K562 (cell line): ENCODE results near the gene ALOX12B. TPM values are rescaled to one million over a fixed set of nuclear protein-coding genes. Genes with fewer than 3 reads are reported as not detected.

ENCODE experiments used
- ATAC-seq: fragments of 200-7000 bp; cut with Tn5 transposase; 3 replicates; pipeline ENCODE4 v1.9.1; 2020; ENCODE audit warnings: moderate library complexity
- BruUV-seq: library from RNA; stranded (reverse); fragments of 400-500 nt; replicated peaks from 2 replicates; lab custom pipeline; 2021; lab: Mats Ljungman, UMichigan
- CTCF ChIA-PET: fragments of 300-600 bp; formaldehyde crosslinking; extraction: SDS; loops from one replicate; lab custom pipeline; 2021; ENCODE audit warnings: low intra/inter-chr PET ratio; lab: Yijun Ruan, JAX
- POLR2A ChIA-PET: fragments of 300-600, 350-650 bp; sonication (Branson Sonifier 250); formaldehyde crosslinking; extraction: SDS; loops from one replicate; lab custom pipeline; 2021; ENCODE audit warnings: antibody characterized with exemption, inconsistent platforms; lab: Yijun Ruan, JAX
- DNase-seq, 4 experiments: peaks; one replicate each; pipeline versions ENCODE4 v3.0.0 to v3.0.0-alpha.2; 2011 to 2018; ENCODE audit warnings: low spot score in 3 of 4, mixed read lengths in 3 of 4; ENCODE audit errors: extremely low read depth in 1 of 4
- FAIRE-seq: peaks from 2 replicates; lab custom pipeline; 2011; peaks lifted over from hg19 to GRCh38; lab: Jason Lieb, UNC
- H2AFZ ChIP-seq: 2 replicates; pipeline ENCODE4 v1.6.0; 2011; ENCODE audit warnings: low read depth, low read length, control low read depth, inconsistent platforms
- H3K27ac ChIP-seq: fragments of 200-600 bp; 3 replicates; pipeline ENCODE4 v1.8.0; 2011; ENCODE audit warnings: low read depth, mild to moderate bottlenecking, control low read depth, inconsistent platforms, low read length, moderate library complexity, mixed read lengths; ENCODE audit errors: extremely low read depth
- H3K27me3 ChIP-seq, 2 experiments: fragments of 300-600 bp in 1 of 2; 2 replicates in 1 of 2; 3 replicates in 1 of 2; pipeline versions ENCODE4 v1.6.0 to v1.8.0; 2011; ENCODE audit warnings: inconsistent platforms in 2 of 2, low read length in 2 of 2, mild to moderate bottlenecking in 1 of 2, mixed read lengths in 1 of 2, moderate library complexity in 1 of 2; ENCODE audit not compliant: control insufficient read depth in 2 of 2, insufficient read depth in 2 of 2
- H3K36me3 ChIP-seq: fragments of 300-600 bp; 3 replicates; pipeline ENCODE4 v1.8.0; 2011; ENCODE audit warnings: mild to moderate bottlenecking, low read length, inconsistent platforms; ENCODE audit not compliant: control insufficient read depth, insufficient read depth
- H3K4me1 ChIP-seq, 2 experiments: fragments of 200-600 bp in 1 of 2; replicated peaks in 1 of 2; 2 replicates in 1 of 2; 3 replicates in 1 of 2; pipeline versions ENCODE4 v1.5.1 to v1.8.0; 2011; ENCODE audit warnings: inconsistent platforms in 2 of 2, low read length in 2 of 2, mild to moderate bottlenecking in 1 of 2, mixed read lengths in 1 of 2, moderate library complexity in 1 of 2; ENCODE audit not compliant: control insufficient read depth in 2 of 2, insufficient read depth in 2 of 2
- H3K4me2 ChIP-seq: 2 replicates; pipeline ENCODE4 v1.6.1; 2011; ENCODE audit warnings: low read length, control low read depth, inconsistent platforms, mixed read lengths; ENCODE audit not compliant: insufficient read depth
- H3K4me3 ChIP-seq: fragments of 200-600 bp; sonication (generic), shearing (Covaris generic); 2 replicates; pipeline ENCODE4 v1.5.1; 2016; ENCODE audit warnings: control low read depth, inconsistent platforms
- H3K79me2 ChIP-seq: fragments of 200-600 bp; 3 replicates; pipeline ENCODE4 v1.8.0; 2011; ENCODE audit warnings: low read length, inconsistent platforms; ENCODE audit not compliant: control insufficient read depth, insufficient read depth
- H3K9ac ChIP-seq, 2 experiments: 2 replicates each; pipeline versions ENCODE4 v1.6.0 to v1.6.1; 2011; ENCODE audit warnings: low read depth in 2 of 2, low read length in 2 of 2, control low read depth in 1 of 2, inconsistent platforms in 1 of 2, mild to moderate bottlenecking in 1 of 2, mixed read lengths in 1 of 2; ENCODE audit not compliant: insufficient read depth in 1 of 2
- H3K9me1 ChIP-seq: one replicate; pipeline ENCODE4 v1.6.0; 2011; ENCODE audit warnings: inconsistent platforms, mild to moderate bottlenecking, low read length, moderate library complexity; ENCODE audit not compliant: control insufficient read depth, insufficient read depth
- H3K9me3 ChIP-seq: replicated peaks from 2 replicates; pipeline ENCODE4 v1.5.1; 2011; ENCODE audit warnings: low read depth, low read length, inconsistent platforms; ENCODE audit not compliant: control insufficient read depth, insufficient read depth
- H4K20me1 ChIP-seq: replicated peaks from 2 replicates; pipeline ENCODE4 v1.6.1; 2011; ENCODE audit warnings: low read length, inconsistent platforms, mixed read lengths; ENCODE audit not compliant: control insufficient read depth, insufficient read depth
- ATF6 ChIP-seq: sonication (generic); formaldehyde crosslinking; IDR thresholded peaks from 2 replicates; pipeline ENCODE4 v1.4.0; 2020; ENCODE audit warnings: mild to moderate bottlenecking, missing genetic modification reagents
- BRF2 ChIP-seq: IDR thresholded peaks from 3 replicates; pipeline ENCODE4 v1.6.1; 2011; ENCODE audit warnings: borderline replicate concordance, mild to moderate bottlenecking; ENCODE audit not compliant: insufficient read length, insufficient read depth
- CHD1 ChIP-seq: fragments of 200-600 bp; sonication (generic); IDR thresholded peaks from one replicate; pipeline ENCODE4 v1.6.1; 2012; ENCODE audit warnings: mild to moderate bottlenecking, moderate library complexity, low read length, inconsistent platforms
- CXXC5 ChIP-seq: fragments of 250-450 bp; sonication (Bioruptor Pico); IDR thresholded peaks from 2 replicates; pipeline ENCODE4 v1.8.0; 2022; ENCODE audit warnings: inconsistent platforms, mild to moderate bottlenecking, moderate library complexity
- GATAD2A ChIP-seq: fragments of 450-650 bp; IDR thresholded peaks from 2 replicates; pipeline ENCODE4 v1.6.1; 2017
- RNF2 ChIP-seq: sonication (generic); IDR thresholded peaks from 2 replicates; pipeline ENCODE4 v1.6.1; 2016
- SMAD3 ChIP-seq: fragments of 450-650 bp; formaldehyde crosslinking; conservative IDR thresholded peaks from 2 replicates; pipeline ENCODE4 v1.4.0; 2020; ENCODE audit warnings: mild to moderate bottlenecking
- SMARCA5 ChIP-seq: fragments of 450-650 bp; IDR thresholded peaks from 2 replicates; pipeline ENCODE4 v1.6.1; 2016
- TSHZ1 ChIP-seq: fragments of 250-450 bp; sonication (Bioruptor Pico); IDR thresholded peaks from 2 replicates; pipeline ENCODE4 v1.4.0; 2020; ENCODE audit warnings: mild to moderate bottlenecking, moderate library complexity
- ZNF224 ChIP-seq: sonication (generic); formaldehyde crosslinking; IDR thresholded peaks from 2 replicates; pipeline ENCODE4 v1.8.0; 2022; ENCODE audit warnings: mild to moderate bottlenecking, missing genetic modification reagents
- ZNF23 ChIP-seq: fragments of 250-450 bp; sonication (Bioruptor Pico); IDR thresholded peaks from 2 replicates; pipeline ENCODE4 v1.4.0; 2020; ENCODE audit warnings: mild to moderate bottlenecking
- ZNF518B ChIP-seq: fragments of 250-450 bp; sonication (Bioruptor Pico); IDR thresholded peaks from 2 replicates; pipeline ENCODE4 v1.5.0; 2021; ENCODE audit warnings: mild to moderate bottlenecking, moderate library complexity
- ZNF551 ChIP-seq: fragments of 250-450 bp; sonication (Bioruptor Pico); IDR thresholded peaks from 2 replicates; pipeline ENCODE4 v1.5.0; 2021; ENCODE audit warnings: mild to moderate bottlenecking, moderate library complexity
- ZZZ3 ChIP-seq: fragments of 450-650 bp; IDR thresholded peaks from 2 replicates; pipeline ENCODE4 v1.6.1; 2016; ENCODE audit warnings: antibody characterized with exemption, mild to moderate bottlenecking, moderate library complexity
- WGBS: fragments of 100-300 bp; shearing (Covaris generic); methylation state at CpG from one replicate; pipeline ENCODE4 v1.1.6; 2016; ENCODE audit warnings: low coverage, mixed read lengths; ENCODE audit not compliant: insufficient coverage; ENCODE audit errors: missing lambda C conversion rate; 5-methylcytosine and 5-hydroxymethylcytosine counted together
- in situ Hi-C: fragments of 300-500 bp; cut with MboI; formaldehyde crosslinking; loops from 4 replicates; pipeline ENCODE4 v1.15.0; 2018; ENCODE audit warnings: inconsistent platforms, mixed read lengths
- intact Hi-C: fragments of 100-400 bp; cut with micrococcal nuclease; formaldehyde crosslinking; loops from 2 replicates; pipeline ENCODE4 v1.14.2; 2022
- polyA plus RNA-seq, 8 experiments: library from polyadenylated mRNA; depleted of rRNA in 4 of 8; stranded (reverse) in 5 of 8; unstranded in 3 of 8; fragments of >200 nt; fragmentation: Nextera tagmentation in 2 of 8; fragmentation: Illumina TruSeq in 1 of 8; extraction: Ambion mirVana in 2 of 8; extraction: Trizol in 1 of 8; gene quantifications; 2 replicates each; pipeline versions ENCODE4 v1.2.1 to v1.2.3, GENCODE V29; 2011 to 2014; ENCODE audit warnings: inconsistent platforms in 1 of 8, missing spikeins in 1 of 8
- total RNA-seq, 7 experiments: library from RNA; depleted of rRNA in 6 of 7; stranded (reverse); fragments of >200 nt in 6 of 7; fragmentation: Illumina TruSeq in 2 of 7; extraction: Trizol in 2 of 7; gene quantifications; 2 replicates each; pipeline versions ENCODE4 v1.2.1 to v1.2.3, GENCODE V29; 2011 to 2021; ENCODE audit warnings: low replicate concordance in 1 of 7

The ALOX12B gene
- total and polyA plus RNA-seq, 9 of the 15 experiments (the other 6 are each of a cell fraction or from before 2014, with no cell fraction given) = not detected

- Histone ChIP-seq H3K27me3 (peaks cover 0 to 14% of the 10 kb centered on the region in 2 experiments; a peak in 3 of 5 replicates), H3K9me1 (no peaks in the 10 kb centered on the region), H3K4me1 (no peaks in the 10 kb centered on the region; a peak in 1 of 5 replicates), H4K20me1 (no peaks in the 10 kb centered on the region), H3K4me3 (no peak overlapping the region), H2AFZ (no peak overlapping the region), H3K27ac (no peak overlapping the region), H3K9ac (no peak overlapping the region), H3K79me2 (no peaks in the 10 kb centered on the region), H3K4me2 (no peak overlapping the region), H3K9me3 (no peaks in the 10 kb centered on the region), H3K36me3 (no peaks in the 10 kb centered on the region)
- FAIRE-seq = no peak
- ATAC-seq = no peak
- POLR2A ChIA-PET = interaction anchor here (1.1 kb wide), 1 partner anchor 11 kb away, joined by 5 read pairs; no protein-coding TSS in a partner anchor
- in situ Hi-C loops = no loop called here
- 5% methylated on average over 6 of the region's 6 CpGs for WGBS
- DNase-seq = no peak
- CTCF ChIA-PET = no interaction called here
- no peak for TF ChIP-seq RNF2
- no peak for TF ChIP-seq BRF2
- no peak for TF ChIP-seq ZNF23 (CRISPR knock-in tag)
- no peak for TF ChIP-seq ATF6 (CRISPR knock-in tag)
- no peak for TF ChIP-seq ZZZ3
- no peak for TF ChIP-seq ZNF551 (CRISPR knock-in tag)
- TF ChIP-seq SMAD3 (CRISPR knock-in tag) = no peak
- TF ChIP-seq CXXC5 (CRISPR knock-in tag) = no peak
- TF ChIP-seq ZNF224 (CRISPR knock-in tag) = no peak
- no peak for TF ChIP-seq SMARCA5
- no peak for TF ChIP-seq TSHZ1 (CRISPR knock-in tag)
- TF ChIP-seq GATAD2A = no peak
- no peak for TF ChIP-seq ZNF518B (CRISPR knock-in tag)
- TF ChIP-seq CHD1 = no peak
- intact Hi-C loops = no loop called here
- BruUV-seq = no TSS peak
Observed at GRCh38 chr17:8031261-8031661, 56.3 kb downstream of the ALOX12B start.
